Left ventricle myocardium inferior (tissue), 1 donor: ENCODE results near the gene STX16. TPM values are rescaled to one million over a fixed set of nuclear protein-coding genes. Genes with fewer than 3 reads are reported as not detected.

Experiments
- DNase-seq: peaks from one replicate; pipeline ENCODE4 v3.0.0-alpha.2; 2020
- H3K27ac ChIP-seq: fragments of 200-600 bp; replicated peaks from 2 replicates; pipeline ENCODE4 v1.8.0; 2021
- H3K27me3 ChIP-seq: fragments of 200-600 bp; 2 replicates; pipeline ENCODE4 v1.8.0; 2021; ENCODE audit warnings: low read depth
- H3K36me3 ChIP-seq: fragments of 200-600 bp; 2 replicates; pipeline ENCODE4 v1.8.0; 2021
- H3K4me1 ChIP-seq: fragments of 200-600 bp; 2 replicates; pipeline ENCODE4 v1.8.0; 2021
- H3K4me3 ChIP-seq: fragments of 200-600 bp; 2 replicates; pipeline ENCODE4 v1.8.0; 2021; ENCODE audit warnings: mild to moderate bottlenecking, moderate library complexity
- H3K9me3 ChIP-seq: fragments of 200-600 bp; replicated peaks from 2 replicates; pipeline ENCODE4 v1.8.0; 2021
- intact Hi-C: fragments of 100-400 bp; cut with micrococcal nuclease; formaldehyde crosslinking; loops from one replicate; pipeline ENCODE4 v1.11.0; 2022
- total RNA-seq: library from RNA; stranded (reverse); fragmentation: NEBNext Ultra II Directional; extraction: Animal tissue kit (Norgen Biotek cat#: 25700); gene quantifications from one replicate; pipeline ENCODE4 v1.2.1, GENCODE V29; 2021
- TF ChIP-seq, protein P1 (sequence below): fragments of 200-600 bp; IDR thresholded peaks from 2 replicates; pipeline ENCODE4 v1.8.0; 2021; ENCODE audit warnings: antibody characterized with exemption, mild to moderate bottlenecking, borderline replicate concordance
- donor health status: DM: no; HTN: yes; CAD: no; lungs with severe emphysema.

STX16 gene
- total RNA-seq, 1 donor from 2014 or later = 28.0 TPM

DNA sequence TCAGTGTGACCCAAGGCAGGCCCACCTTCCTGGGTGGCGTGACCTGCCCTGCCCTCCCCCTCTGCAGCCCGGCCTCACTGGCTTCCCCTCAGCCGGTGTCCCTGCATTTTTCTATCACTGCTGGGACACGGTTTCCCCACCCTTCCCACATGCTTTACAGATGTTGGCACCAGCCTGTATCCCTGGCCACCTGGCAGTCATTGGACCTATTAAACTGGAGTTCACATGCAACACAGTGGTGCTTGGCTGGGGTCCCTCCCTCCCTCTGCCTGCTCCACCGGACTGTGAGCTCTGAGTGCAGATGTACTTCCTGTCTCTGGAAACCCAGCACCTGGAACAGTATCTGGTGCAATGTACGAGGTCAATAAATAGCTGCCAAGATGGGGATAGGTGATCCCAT lies 25.5 kb upstream of the STX16 start:
- Histone ChIP-seq H3K36me3 (no peaks in the 10 kb centered on the region), H3K4me1 (no peaks in the 10 kb centered on the region), H3K27ac (no peak overlapping the region), H3K27me3 (peaks cover 14% of the 10 kb centered on the region), H3K4me3 (no peak overlapping the region), H3K9me3 (no peaks in the 10 kb centered on the region)
- DNase-seq = no peak
- TF ChIP-seq, protein P1, sequence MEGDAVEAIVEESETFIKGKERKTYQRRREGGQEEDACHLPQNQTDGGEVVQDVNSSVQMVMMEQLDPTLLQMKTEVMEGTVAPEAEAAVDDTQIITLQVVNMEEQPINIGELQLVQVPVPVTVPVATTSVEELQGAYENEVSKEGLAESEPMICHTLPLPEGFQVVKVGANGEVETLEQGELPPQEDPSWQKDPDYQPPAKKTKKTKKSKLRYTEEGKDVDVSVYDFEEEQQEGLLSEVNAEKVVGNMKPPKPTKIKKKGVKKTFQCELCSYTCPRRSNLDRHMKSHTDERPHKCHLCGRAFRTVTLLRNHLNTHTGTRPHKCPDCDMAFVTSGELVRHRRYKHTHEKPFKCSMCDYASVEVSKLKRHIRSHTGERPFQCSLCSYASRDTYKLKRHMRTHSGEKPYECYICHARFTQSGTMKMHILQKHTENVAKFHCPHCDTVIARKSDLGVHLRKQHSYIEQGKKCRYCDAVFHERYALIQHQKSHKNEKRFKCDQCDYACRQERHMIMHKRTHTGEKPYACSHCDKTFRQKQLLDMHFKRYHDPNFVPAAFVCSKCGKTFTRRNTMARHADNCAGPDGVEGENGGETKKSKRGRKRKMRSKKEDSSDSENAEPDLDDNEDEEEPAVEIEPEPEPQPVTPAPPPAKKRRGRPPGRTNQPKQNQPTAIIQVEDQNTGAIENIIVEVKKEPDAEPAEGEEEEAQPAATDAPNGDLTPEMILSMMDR = no peak
- intact Hi-C loops = no loop called here

DNA sequence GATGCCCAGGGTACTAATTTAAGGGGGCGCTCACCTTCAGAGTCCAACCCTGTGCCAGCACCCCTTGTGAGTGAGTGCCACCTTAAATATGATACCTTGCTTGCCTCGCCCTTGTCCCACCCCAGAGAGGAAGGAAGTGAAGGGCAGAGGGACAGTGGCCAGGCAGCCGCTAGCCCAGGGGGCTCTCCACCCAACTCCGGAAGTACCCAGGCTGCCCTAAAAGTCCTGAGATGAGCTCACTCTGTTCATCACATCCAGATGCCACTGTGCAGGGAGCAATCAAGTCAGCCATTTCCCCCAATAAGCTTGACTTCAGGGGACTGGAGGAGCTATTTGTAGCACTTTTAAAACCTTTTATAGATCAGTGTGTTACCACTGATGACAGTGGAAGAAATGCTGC lies 25.0 kb upstream of the STX16 start:
- TF ChIP-seq, protein P1 = no peak
- no peak overlapping the region for H3K4me3 ChIP-seq
- peaks cover 10% of the 10 kb centered on the region for H3K27me3 ChIP-seq
- no peak overlapping the region for H3K27ac ChIP-seq
- DNase-seq = no peak
- intact Hi-C loops = no loop called here
- no peaks in the 10 kb centered on the region for H3K36me3 ChIP-seq
- no peaks in the 10 kb centered on the region for H3K9me3 ChIP-seq
- H3K4me1 ChIP-seq = no peaks in the 10 kb centered on the region

DNA sequence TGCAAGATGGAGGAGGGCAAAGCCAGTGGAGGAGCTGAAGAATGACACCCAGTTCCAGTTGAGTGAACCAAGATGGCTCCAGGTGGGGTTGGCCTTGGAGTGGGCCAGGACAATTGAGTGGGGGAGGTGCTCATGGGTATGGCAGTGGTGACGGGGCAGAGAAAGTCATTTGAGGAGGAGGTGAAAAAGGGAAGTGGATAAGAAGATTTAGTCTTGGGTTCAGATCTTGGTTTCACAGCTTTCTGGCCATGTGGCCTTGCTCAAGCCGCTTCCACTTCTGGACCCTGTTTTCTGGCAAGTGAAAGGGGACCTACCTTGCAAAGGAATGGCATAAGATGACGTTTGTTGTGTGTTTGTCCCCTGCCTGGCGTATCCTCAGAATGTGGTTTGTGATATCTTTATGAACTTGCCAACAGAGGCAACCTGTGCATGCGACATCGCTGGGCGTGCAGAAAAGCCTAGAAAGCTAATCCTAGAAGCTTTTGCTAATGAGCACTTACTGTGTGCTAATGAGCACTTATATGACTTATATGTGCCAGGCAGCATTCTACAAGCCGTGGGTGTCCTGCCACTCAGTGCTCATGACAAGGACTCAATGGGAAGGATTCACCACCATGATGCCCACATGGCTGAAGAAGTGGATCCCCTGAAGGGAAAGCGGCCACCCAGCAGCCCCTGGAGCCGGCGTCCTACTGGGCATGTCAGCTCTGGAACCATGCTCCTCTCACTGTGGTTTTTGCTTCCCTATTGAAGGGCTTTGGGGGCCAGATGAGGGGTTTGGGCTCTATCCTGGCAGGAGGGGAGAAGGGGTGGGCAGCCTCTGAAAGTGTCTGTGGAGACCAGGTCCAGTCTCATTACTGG lies 23.6 kb upstream of the STX16 start:
- H3K27ac ChIP-seq = no peak overlapping the region
- DNase-seq = no peak
- no peaks in the 10 kb centered on the region for H3K9me3 ChIP-seq
- no peaks in the 10 kb centered on the region for H3K4me1 ChIP-seq
- H3K36me3 ChIP-seq = no peaks in the 10 kb centered on the region
- no peak overlapping the region for H3K4me3 ChIP-seq
- peaks cover 17% of the 10 kb centered on the region for H3K27me3 ChIP-seq
- intact Hi-C loops = no loop called here
- TF ChIP-seq, protein P1 = no peak

DNA sequence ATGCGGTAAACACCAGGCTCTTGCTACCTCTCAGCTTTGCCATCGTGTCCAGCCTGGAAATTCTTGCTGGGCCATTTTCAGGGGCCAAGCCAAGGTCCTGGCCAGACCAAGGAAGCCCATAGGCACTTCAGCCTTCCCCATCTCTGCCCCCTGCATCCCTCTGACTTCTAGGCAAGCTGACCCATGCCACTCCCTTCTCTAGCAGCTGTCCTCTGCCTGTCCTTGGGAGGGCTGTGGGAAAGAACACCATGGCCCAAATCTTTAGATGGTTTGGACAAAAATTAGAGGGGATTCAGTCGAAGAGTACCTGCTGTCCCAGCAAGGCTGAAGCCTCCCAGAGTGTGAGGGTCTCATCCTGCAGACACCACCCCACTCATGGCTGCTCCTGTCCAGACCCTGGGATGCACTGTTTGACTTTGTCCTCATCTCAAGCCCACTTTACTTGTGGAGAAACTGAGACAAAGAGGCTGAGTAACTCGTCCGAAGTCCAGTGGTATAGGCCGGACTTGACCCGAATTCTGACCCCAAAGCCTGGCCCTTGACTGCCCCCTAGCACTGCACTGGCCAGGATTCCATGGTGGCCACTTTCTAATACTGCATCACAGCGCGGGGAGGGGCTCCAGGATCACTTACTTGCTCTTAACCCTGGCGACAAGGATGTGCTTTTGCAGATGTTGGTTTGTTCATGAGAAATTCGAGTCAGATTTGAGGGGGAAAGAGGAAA lies 22.4 kb upstream of the STX16 start:
- intact Hi-C loops = no loop called here

DNA sequence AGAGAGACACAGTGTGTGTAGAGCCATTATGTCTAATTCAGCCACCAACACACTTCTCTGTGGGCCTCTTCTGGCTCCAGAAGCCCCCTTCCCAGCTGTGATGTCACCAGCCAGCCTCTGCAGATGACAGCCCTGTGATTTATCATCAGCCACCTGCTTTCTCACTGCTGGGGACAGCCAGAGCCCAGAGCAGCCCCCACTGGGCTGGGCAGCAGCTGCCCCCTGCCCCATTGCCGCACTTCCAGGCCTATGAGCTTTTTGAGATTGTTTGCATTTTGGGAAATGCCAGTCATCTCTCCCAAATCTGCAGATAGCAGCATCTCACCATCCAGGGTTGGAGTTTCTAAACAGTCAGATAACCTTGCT lies 21.9 kb upstream of the STX16 start:
- H3K4me3 ChIP-seq = no peak overlapping the region
- H3K27ac ChIP-seq = no peak overlapping the region
- H3K4me1 ChIP-seq = no peaks in the 10 kb centered on the region
- H3K9me3 ChIP-seq = no peaks in the 10 kb centered on the region
- DNase-seq = no peak
- intact Hi-C loops = no loop called here
- peaks cover 12% of the 10 kb centered on the region for H3K27me3 ChIP-seq
- no peaks in the 10 kb centered on the region for H3K36me3 ChIP-seq
- TF ChIP-seq, protein P1 = no peak

More for the DNA sequence above, 22.4 kb upstream of the STX16 start:
- no peak for DNase-seq
- peaks cover 15% of the 10 kb centered on the region for H3K27me3 ChIP-seq
- TF ChIP-seq, protein P1 = no peak
- no peak overlapping the region for H3K4me3 ChIP-seq
- no peak overlapping the region for H3K27ac ChIP-seq
- no peaks in the 10 kb centered on the region for H3K4me1 ChIP-seq
- no peaks in the 10 kb centered on the region for H3K9me3 ChIP-seq
- no peaks in the 10 kb centered on the region for H3K36me3 ChIP-seq
